ENCODE data around the gene OR52N4. TPM values are rescaled to one million over a fixed set of nuclear protein-coding genes. Genes with fewer than 3 reads are reported as not detected.

OR52N4 gene
- total and polyA plus RNA-seq, 9 donors: 0.12 to 0.24 (median 0.18) TPM; not detected in 5

Other genes starting within 250 kb of the OR52N4 start
- gene UBQLN3, start 244.3 kb upstream of the OR52N4 start, total RNA-seq: 0.13 TPM
- gene UBQLN3, start 244.3 kb upstream of the OR52N4 start, polyA plus RNA-seq (ENCODE audit: insufficient read depth in 1 of 8, insufficient read length in 8 of 8, low replicate concordance in 1 of 8): not detected
- gene UBQLNL, start 237.5 kb upstream of the OR52N4 start, total RNA-seq: 0.18 TPM
- gene UBQLNL, start 237.5 kb upstream of the OR52N4 start, polyA plus RNA-seq (ENCODE audit: insufficient read depth in 1 of 8, insufficient read length in 8 of 8, low replicate concordance in 1 of 8): under 1 TPM; 0.11 to 0.38 (median 0.23) TPM
- 0.22 TPM for gene OR52H1, start 205.7 kb upstream of the OR52N4 start, total RNA-seq
- not detected for gene OR52H1, start 205.7 kb upstream of the OR52N4 start, polyA plus RNA-seq (ENCODE audit: insufficient read depth in 1 of 8, insufficient read length in 8 of 8, low replicate concordance in 1 of 8)
- gene OR52B6, start 173.4 kb upstream of the OR52N4 start, total RNA-seq: not detected
- not detected for gene OR52B6, start 173.4 kb upstream of the OR52N4 start, polyA plus RNA-seq (ENCODE audit: insufficient read depth in 1 of 8, insufficient read length in 8 of 8, low replicate concordance in 1 of 8)
- 1.5 TPM for gene TRIM6, start 157.6 kb upstream of the OR52N4 start, total RNA-seq
- gene TRIM6, start 157.6 kb upstream of the OR52N4 start, polyA plus RNA-seq (ENCODE audit: insufficient read depth in 1 of 8, insufficient read length in 8 of 8, low replicate concordance in 1 of 8): 1 to 10 TPM; 1.1 to 3.4 (median 1.3) TPM
- gene TRIM34, start 129.2 kb upstream of the OR52N4 start, total RNA-seq: 6.4 TPM
- 1 to 10 TPM; 2.9 to 6.0 (median 4.6) TPM for gene TRIM34, start 129.2 kb upstream of the OR52N4 start, polyA plus RNA-seq (ENCODE audit: insufficient read depth in 1 of 8, insufficient read length in 8 of 8, low replicate concordance in 1 of 8)
- 14.0 TPM for gene TRIM5, start 69.2 kb upstream of the OR52N4 start, total RNA-seq
- gene TRIM5, start 69.2 kb upstream of the OR52N4 start, polyA plus RNA-seq (ENCODE audit: insufficient read depth in 1 of 8, insufficient read length in 8 of 8, low replicate concordance in 1 of 8): 10 to 100 TPM; 11.4 to 18.6 (median 13.6) TPM
- gene TRIM22, start 64.5 kb upstream of the OR52N4 start, total RNA-seq: 8.2 TPM
- 10 to 100 TPM in 4 of 8 donors, 1 to 10 TPM in 4; 6.7 to 12.1 (median 9.7) TPM for gene TRIM22, start 64.5 kb upstream of the OR52N4 start, polyA plus RNA-seq (ENCODE audit: insufficient read depth in 1 of 8, insufficient read length in 8 of 8, low replicate concordance in 1 of 8)
- gene OR56B1, start 17.8 kb upstream of the OR52N4 start, total RNA-seq: not detected
- under 1 TPM in 1 of 8 donors, not detected in 7; 0.08 TPM for gene OR56B1, start 17.8 kb upstream of the OR52N4 start, polyA plus RNA-seq (ENCODE audit: insufficient read depth in 1 of 8, insufficient read length in 8 of 8, low replicate concordance in 1 of 8)
- gene OR52N5, start 29.1 kb downstream of the OR52N4 start, total RNA-seq: not detected
- gene OR52N5, start 29.1 kb downstream of the OR52N4 start, polyA plus RNA-seq (ENCODE audit: insufficient read depth in 1 of 8, insufficient read length in 8 of 8, low replicate concordance in 1 of 8): not detected
- gene OR52N1, start 37.0 kb downstream of the OR52N4 start, total RNA-seq: not detected
- not detected for gene OR52N1, start 37.0 kb downstream of the OR52N4 start, polyA plus RNA-seq (ENCODE audit: insufficient read depth in 1 of 8, insufficient read length in 8 of 8, low replicate concordance in 1 of 8)
- not detected for gene OR52N2, start 54.7 kb downstream of the OR52N4 start, total RNA-seq
- gene OR52N2, start 54.7 kb downstream of the OR52N4 start, polyA plus RNA-seq (ENCODE audit: insufficient read depth in 1 of 8, insufficient read length in 8 of 8, low replicate concordance in 1 of 8): not detected
- not detected for gene OR52E6, start 87.7 kb downstream of the OR52N4 start, total RNA-seq
- gene OR52E6, start 87.7 kb downstream of the OR52N4 start, polyA plus RNA-seq (ENCODE audit: insufficient read depth in 1 of 8, insufficient read length in 8 of 8, low replicate concordance in 1 of 8): not detected
- not detected for gene OR52E8, start 103.4 kb downstream of the OR52N4 start, total RNA-seq
- gene OR52E8, start 103.4 kb downstream of the OR52N4 start, polyA plus RNA-seq (ENCODE audit: insufficient read depth in 1 of 8, insufficient read length in 8 of 8, low replicate concordance in 1 of 8): not detected
- not detected for gene OR52E4, start 126.4 kb downstream of the OR52N4 start, total RNA-seq
- gene OR52E4, start 126.4 kb downstream of the OR52N4 start, polyA plus RNA-seq (ENCODE audit: insufficient read depth in 1 of 8, insufficient read length in 8 of 8, low replicate concordance in 1 of 8): not detected
- gene OR52E5, start 139.0 kb downstream of the OR52N4 start, total RNA-seq: not detected
- gene OR52E5, start 139.0 kb downstream of the OR52N4 start, polyA plus RNA-seq (ENCODE audit: insufficient read depth in 1 of 8, insufficient read length in 8 of 8, low replicate concordance in 1 of 8): not detected
- gene OR56A3, start 188.0 kb downstream of the OR52N4 start, total RNA-seq: not detected
- not detected for gene OR56A3, start 188.0 kb downstream of the OR52N4 start, polyA plus RNA-seq (ENCODE audit: insufficient read depth in 1 of 8, insufficient read length in 8 of 8, low replicate concordance in 1 of 8)
- gene OR56A5, start 214.3 kb downstream of the OR52N4 start, total RNA-seq: not detected
- gene OR56A5, start 214.3 kb downstream of the OR52N4 start, polyA plus RNA-seq (ENCODE audit: insufficient read depth in 1 of 8, insufficient read length in 8 of 8, low replicate concordance in 1 of 8): under 1 TPM in 1 of 8 donors, not detected in 7; 0.39 TPM
- not detected for gene OR52L1, start 232.7 kb downstream of the OR52N4 start, total RNA-seq
- gene OR52L1, start 232.7 kb downstream of the OR52N4 start, polyA plus RNA-seq (ENCODE audit: insufficient read depth in 1 of 8, insufficient read length in 8 of 8, low replicate concordance in 1 of 8): not detected